ENCODE results near the gene GPR17.

DNA sequence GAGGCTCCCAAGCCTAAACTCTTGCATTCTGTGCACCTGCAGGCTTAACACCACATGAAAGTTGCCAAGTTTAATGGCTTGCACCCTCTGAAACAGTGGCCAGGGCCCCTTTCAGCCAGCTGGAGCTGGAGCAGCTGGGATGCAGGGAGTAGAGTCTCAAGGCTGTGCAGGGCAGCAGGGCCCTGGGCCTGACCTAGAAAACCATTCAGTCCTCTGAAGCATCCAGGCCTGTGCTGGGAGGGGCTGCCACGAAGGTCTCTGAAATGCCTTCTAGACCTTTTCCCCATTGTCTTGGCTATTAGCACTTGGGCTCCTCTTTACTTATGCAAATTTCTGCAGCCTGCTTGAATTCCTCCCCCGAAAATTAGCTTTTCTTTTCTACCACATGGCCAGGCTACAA lies 44.7 kb downstream of the GPR17 start:
- TF ChIP-seq, protein P1, sequence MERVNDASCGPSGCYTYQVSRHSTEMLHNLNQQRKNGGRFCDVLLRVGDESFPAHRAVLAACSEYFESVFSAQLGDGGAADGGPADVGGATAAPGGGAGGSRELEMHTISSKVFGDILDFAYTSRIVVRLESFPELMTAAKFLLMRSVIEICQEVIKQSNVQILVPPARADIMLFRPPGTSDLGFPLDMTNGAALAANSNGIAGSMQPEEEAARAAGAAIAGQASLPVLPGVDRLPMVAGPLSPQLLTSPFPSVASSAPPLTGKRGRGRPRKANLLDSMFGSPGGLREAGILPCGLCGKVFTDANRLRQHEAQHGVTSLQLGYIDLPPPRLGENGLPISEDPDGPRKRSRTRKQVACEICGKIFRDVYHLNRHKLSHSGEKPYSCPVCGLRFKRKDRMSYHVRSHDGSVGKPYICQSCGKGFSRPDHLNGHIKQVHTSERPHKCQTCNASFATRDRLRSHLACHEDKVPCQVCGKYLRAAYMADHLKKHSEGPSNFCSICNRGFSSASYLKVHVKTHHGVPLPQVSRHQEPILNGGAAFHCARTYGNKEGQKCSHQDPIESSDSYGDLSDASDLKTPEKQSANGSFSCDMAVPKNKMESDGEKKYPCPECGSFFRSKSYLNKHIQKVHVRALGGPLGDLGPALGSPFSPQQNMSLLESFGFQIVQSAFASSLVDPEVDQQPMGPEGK (CRISPR knock-in tag; IDR thresholded peaks at IDR 0.05; ENCODE audit: borderline replicate concordance) = no peak
- TF ChIP-seq ZFP3 (CRISPR knock-in tag; IDR thresholded peaks at IDR 0.05) = no peak
- TF ChIP-seq ZFP30 (CRISPR knock-in tag; IDR thresholded peaks at IDR 0.05) = no peak
- TF ChIP-seq, protein P2, sequence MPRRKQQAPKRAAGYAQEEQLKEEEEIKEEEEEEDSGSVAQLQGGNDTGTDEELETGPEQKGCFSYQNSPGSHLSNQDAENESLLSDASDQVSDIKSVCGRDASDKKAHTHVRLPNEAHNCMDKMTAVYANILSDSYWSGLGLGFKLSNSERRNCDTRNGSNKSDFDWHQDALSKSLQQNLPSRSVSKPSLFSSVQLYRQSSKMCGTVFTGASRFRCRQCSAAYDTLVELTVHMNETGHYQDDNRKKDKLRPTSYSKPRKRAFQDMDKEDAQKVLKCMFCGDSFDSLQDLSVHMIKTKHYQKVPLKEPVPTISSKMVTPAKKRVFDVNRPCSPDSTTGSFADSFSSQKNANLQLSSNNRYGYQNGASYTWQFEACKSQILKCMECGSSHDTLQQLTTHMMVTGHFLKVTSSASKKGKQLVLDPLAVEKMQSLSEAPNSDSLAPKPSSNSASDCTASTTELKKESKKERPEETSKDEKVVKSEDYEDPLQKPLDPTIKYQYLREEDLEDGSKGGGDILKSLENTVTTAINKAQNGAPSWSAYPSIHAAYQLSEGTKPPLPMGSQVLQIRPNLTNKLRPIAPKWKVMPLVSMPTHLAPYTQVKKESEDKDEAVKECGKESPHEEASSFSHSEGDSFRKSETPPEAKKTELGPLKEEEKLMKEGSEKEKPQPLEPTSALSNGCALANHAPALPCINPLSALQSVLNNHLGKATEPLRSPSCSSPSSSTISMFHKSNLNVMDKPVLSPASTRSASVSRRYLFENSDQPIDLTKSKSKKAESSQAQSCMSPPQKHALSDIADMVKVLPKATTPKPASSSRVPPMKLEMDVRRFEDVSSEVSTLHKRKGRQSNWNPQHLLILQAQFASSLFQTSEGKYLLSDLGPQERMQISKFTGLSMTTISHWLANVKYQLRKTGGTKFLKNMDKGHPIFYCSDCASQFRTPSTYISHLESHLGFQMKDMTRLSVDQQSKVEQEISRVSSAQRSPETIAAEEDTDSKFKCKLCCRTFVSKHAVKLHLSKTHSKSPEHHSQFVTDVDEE (CRISPR knock-in tag; IDR thresholded peaks at IDR 0.05) = no peak
- TF ChIP-seq GLIS3 (CRISPR knock-in tag; IDR thresholded peaks at IDR 0.05) = no peak
- TF ChIP-seq, protein P3, sequence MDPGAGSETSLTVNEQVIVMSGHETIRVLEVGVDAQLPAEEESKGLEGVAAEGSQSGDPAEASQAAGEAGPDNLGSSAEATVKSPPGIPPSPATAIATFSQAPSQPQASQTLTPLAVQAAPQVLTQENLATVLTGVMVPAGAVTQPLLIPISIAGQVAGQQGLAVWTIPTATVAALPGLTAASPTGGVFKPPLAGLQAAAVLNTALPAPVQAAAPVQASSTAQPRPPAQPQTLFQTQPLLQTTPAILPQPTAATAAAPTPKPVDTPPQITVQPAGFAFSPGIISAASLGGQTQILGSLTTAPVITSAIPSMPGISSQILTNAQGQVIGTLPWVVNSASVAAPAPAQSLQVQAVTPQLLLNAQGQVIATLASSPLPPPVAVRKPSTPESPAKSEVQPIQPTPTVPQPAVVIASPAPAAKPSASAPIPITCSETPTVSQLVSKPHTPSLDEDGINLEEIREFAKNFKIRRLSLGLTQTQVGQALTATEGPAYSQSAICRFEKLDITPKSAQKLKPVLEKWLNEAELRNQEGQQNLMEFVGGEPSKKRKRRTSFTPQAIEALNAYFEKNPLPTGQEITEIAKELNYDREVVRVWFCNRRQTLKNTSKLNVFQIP (CRISPR knock-in tag; IDR thresholded peaks at IDR 0.05; ENCODE audit: borderline replicate concordance, low read depth) = no peak
- TF ChIP-seq ARNTL (CRISPR knock-in tag; IDR thresholded peaks at IDR 0.05; ENCODE audit: borderline replicate concordance, low read depth) = no peak
- TF ChIP-seq, protein P4, sequence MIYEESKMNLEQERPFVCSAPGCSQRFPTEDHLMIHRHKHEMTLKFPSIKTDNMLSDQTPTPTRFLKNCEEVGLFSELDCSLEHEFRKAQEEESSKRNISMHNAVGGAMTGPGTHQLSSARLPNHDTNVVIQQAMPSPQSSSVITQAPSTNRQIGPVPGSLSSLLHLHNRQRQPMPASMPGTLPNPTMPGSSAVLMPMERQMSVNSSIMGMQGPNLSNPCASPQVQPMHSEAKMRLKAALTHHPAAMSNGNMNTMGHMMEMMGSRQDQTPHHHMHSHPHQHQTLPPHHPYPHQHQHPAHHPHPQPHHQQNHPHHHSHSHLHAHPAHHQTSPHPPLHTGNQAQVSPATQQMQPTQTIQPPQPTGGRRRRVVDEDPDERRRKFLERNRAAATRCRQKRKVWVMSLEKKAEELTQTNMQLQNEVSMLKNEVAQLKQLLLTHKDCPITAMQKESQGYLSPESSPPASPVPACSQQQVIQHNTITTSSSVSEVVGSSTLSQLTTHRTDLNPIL (CRISPR knock-in tag; IDR thresholded peaks at IDR 0.05; ENCODE audit: low read depth) = no peak
- TF ChIP-seq SNAI2 (CRISPR knock-in tag; IDR thresholded peaks at IDR 0.05) = no peak
- TF ChIP-seq ISL1 (CRISPR knock-in tag; IDR thresholded peaks at IDR 0.05) = no peak
- no peak for TF ChIP-seq TCF4 (CRISPR knock-in tag; IDR thresholded peaks at IDR 0.05; ENCODE audit: borderline replicate concordance)
- TF ChIP-seq CSDC2 (CRISPR knock-in tag; IDR thresholded peaks at IDR 0.05) = no peak
- no peak for TF ChIP-seq OSR1 (CRISPR knock-in tag; IDR thresholded peaks at IDR 0.05)

Measured in SK-N-SH treated with all-trans-retinoic acid at 6 μM for 48 hours (cell line).